HG02970 (cell line): ENCODE measurements around the gene TIMP2.
"Not testable (repeated sequence)": the region's sequence is repeated elsewhere in the genome, so short reads cannot be mapped to it uniquely, and the experiment has no call there.

Experiments
- ATAC-seq: cut with Tn5 transposase; IDR thresholded peaks from one replicate; pipeline ENCODE4 v1.9.1; 2021; ENCODE audit warnings: mild to moderate bottlenecking, moderate library complexity, moderate number of reproducible peaks; ENCODE audit not compliant: unreplicated experiment, low FRiP score

TIMP2 gene, protein sequence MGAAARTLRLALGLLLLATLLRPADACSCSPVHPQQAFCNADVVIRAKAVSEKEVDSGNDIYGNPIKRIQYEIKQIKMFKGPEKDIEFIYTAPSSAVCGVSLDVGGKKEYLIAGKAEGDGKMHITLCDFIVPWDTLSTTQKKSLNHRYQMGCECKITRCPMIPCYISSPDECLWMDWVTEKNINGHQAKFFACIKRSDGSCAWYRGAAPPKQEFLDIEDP

DNA sequence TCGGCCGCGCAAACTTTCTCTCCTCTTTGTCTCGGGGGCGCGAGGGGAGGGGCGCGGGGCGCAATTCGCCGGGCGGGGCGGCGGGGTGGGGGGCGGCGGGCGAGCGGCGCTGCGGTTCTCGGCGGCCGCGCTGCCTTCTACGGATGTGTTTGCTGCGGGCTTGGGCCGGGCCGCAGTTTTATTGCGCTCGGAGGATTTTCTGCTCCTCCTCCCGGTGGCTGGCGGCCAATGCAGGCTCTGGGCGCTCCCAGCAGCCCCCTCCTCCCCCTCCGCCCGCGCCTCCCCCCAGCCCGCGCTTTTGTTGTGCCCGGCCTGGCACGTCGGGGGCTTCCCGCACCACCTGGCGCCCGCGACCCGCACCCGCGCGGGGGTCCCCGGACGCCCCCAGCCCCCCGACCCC lies at the start of gene TIMP2:
TIMP2 (minus strand) TSS at position 154 of the 400 bp plus-strand sequence. CDS start 299 bp downstream, outside the sequence.
- ATAC-seq, result no peak

DNA sequence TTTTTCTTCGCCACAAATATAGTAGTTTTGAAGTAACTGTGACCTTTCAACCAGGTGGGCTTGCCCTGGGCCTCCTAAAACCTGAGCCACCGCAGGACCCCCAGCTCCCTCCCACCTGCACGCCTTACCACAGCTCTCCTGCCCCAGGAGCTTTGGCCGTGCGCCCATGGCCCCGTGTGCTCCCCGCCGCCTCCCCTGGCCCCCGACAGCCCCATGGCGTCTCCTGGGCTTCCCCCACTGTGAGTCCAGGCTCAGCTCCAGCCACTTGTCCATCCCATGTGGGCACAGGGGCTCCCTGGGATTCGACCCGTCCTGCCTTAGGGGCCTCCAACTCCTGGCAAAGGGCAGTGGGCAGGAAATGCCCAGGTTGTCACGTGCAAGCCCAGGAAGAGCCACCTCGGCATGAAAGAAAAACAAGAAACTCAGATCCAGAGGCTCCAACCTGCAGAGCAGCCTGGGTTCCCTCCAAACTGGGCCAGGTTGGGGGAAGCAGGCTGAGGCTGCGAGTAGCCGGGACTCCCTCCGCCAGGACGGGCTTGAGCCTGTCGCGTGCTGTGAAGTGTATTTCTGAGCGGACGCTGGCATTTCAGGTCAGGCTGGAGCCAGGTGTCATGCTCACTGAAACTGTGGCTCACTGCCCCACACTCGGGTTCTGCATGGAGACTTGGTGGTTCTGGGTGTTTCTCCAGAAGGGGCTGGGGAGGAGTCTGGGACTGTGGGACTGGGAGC lies 48.8 kb upstream of the TIMP2 start:
- no peak for ATAC-seq

DNA sequence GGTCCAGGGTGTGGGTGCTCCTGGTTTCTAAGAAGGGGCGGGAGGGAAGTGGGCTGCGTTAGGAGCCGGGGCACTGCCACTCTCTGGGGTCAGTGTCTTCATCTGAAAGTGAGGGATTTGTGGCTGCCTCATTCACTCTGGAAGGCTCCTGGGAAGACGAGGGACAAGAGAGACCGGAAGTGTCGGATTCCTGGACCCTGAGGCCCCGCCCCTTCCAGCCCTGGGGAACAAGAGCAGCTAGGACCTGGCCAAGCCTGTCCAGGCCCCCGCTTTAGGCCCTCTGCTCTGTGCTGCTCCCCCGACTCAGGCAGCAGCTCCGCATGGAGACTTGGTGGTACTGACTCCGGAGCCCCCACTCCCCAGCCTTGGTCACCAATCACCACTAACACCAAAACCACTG lies 48.0 kb upstream of the TIMP2 start:
- no peak for ATAC-seq

DNA sequence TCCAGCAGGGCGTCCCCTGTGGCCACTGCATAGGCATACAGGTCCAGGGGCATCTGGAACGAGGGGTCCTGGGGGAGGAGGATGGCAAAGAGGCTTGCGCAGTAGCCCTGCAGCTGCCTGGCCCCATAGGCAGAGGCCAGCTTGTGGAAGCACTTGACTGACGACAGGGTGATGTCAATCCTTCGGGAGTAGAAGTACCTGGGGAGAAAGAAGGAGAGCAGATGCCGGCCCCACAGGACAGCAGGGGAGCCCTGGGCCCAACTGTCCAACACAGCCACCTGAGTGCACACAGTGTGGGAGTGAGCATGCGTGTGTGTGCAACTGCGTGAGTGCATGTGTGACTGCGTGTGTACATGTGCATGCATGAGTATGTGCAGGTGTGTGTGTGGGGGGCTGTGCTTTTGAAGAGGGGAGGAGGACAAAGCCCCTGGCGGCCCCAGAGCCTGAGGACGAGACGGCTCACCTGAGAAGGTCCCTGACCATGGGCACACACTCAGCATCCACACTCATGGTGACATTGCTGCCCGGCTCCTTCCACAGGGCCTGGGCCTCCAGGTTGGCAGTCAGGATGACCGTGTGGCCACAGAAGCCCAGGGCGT lies 47.4 kb upstream of the TIMP2 start:
- no peak for ATAC-seq

DNA sequence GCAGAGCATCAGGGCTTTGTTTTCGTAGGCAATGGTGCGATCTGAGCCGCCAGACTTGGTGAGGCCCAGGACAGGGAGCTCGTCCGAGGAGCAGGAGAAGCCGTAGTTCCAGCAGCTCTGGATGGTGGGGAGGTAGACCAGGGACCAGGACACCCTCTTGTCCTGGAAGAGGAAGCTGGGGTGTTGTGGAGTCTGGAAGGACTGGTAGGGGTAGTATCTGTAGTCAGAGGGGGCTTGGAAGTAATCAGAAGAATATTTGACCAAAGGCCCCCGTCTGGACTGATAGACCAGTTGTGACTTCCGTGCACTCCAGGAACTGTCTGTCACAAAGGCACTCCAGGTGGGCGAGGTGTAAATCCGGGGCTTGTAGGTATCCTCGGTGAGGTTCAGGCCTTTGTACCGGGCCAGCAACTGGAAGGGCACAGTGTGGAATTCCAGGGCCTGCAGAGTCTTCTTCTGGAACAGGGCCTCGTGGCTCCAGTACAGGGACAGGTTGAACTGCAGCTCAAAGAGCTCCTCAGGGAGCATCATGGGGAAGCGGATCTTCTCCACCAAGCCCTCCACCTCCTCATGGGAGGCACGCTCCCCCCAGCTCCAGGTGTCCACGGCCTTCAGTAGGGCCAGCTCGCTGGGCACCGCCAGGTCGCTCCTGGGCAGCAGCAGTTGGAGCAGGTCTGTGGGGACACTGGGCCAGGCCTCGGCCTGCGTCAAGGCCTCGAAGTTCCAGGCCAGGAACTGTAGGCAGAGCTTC lies 46.7 kb upstream of the TIMP2 start:
- ATAC-seq, result no peak

DNA sequence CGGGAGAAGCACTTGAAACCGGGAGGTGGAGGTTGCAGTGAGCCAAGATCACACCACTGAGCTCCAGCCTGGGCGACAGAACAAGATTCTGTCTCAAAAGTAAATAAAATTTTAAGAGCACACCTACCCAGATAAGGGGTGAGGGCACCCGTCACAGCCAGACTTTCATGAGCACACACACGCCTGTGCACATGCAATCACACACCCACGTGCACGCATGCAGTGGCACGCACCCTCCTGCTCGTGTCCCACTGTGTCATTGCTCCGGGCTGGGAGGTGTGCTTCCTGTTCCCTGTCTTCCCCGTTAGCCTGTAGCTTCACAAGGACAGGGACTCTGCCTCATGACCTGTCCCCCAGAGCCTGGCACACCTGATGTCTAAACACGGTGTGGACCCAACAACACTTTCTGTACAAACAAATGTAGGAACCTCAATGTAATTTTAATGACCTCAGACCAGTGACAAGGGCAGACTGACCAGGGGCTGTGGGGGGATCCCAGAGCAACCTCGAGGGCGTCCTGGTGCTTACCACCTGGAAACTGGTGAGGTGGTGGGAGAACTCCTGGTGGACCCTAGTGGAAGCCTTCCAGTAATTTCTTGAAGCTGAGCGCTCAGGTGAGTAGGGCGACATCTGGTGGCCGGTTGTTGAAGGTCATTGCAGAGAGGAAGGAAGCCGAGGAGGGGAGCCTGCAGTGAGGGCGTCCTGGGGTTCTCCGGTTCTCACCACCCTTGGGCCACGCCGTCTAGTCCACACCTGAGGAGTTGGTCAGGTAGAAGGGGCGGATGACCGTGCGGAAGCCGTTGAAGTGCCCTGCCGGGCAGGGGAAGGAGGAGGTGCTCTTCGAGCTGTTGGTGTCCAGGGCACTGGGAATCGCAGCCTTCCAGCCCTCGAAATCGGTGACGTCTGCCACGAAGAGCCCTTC lies 45.9 kb upstream of the TIMP2 start:
- ATAC-seq, result no peak

DNA sequence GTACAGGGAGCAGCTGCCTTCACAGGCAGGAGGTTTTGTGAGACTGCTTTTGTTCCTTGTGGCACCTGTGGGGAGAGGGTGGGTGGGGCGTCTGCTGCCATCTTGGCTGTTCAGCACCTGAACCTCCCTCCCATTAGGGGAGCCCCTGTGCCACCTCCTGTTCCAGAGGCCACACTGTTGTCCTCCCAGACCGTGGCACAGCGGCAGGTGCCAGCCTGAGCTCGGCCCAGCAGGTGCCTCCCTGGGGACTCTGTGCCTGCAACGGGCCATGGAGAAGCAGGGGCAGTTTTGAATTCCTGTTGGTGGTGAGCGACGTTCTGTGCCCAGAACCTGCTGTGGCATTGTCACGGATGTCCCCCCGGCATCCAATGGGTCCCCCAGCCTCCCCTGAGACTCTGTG lies 44.7 kb upstream of the TIMP2 start:
- ATAC-seq, result no peak

DNA sequence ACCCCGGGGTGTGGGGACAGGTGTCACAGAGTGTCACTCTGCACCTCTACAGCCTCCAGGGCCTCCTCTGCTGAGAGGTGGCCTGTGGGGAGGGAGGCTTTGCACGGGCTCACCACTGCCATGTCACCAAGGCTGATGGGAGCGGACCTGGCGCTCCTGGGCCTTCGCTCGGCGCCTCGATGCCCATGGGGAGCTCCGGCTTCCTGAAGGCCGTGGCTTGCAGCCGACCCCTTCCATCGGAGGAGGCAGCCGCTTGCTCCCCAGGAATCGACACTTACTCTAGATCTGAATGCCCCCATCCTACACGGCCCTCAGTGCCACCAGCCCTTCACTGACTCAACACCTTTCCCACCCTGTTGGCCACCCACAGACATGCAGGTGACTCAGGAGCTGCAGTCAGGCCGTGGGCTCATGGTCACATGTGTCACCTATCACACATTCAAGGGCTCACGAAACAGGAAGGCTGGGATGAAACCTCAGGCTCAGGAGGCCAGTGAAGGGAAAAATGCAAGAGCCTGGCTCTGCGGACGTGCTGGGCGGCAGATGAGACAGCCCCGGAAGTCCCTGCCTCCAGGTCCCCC lies 42.7 kb upstream of the TIMP2 start:
- no peak for ATAC-seq

DNA sequence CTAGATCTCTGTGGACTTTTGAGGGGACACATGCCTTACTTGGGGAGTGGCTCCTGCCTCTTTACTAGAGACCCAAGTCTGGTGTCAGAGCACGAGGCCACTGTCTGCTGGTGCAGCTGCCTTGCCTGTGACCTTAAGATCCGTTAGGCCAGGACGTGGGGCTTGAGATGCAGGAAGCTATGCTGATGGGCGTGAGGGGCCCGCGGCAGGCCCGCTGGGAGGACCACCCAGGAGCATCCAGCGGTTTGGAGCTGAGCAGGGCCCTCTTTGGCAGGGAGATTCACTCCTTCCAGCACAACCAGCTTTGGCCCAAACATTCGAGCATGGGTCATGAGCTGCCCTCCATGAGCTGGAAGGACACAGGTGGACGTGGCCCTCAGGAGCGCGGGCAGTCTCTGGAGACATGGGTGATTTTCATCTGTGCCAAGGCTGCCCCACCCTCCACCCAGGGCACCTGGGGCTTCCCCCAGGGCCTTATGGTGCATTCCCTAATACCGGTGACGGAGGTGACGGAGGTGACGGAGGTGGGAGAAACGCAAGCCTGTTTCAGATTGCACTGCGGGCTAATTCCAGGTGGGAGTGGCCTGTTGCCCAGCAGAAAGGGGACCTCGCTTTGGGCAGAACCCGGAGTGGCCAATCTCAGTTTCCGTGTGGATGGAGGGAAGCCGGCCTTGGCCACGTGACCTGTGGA lies 41.9 kb upstream of the TIMP2 start:
- no peak for ATAC-seq

DNA sequence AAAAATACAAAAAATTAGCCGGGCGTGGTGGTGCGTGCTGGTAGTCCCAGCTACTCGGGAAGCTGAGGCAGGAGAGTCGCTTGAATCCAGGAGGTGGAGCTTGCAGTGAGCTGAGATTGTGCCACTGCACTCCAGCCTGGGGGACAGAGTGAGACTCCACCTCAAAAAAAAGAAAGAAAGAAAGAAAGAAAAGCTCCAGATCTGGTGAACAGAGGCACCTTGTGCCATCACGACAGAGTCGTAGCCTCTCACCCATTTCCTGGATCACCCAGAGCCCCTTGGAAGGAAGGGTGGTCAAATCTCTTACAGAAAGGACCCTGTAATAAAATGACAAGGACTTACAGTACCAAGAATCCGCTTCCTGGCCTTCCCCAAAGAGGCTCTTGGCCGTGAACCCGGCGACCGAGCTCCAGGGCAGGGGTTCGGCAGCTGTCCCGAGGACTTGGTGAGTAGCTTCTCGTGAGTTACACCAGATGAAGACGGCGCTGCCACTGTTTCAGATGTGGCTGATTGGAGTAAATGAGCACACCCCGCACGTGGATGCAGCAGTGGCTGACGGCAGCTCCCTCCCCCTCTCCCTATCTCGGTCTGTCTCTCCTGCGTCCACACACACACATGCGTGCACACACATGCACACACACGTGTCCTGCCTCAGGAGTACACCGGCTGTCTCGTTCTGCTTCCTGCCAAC lies 41.1 kb upstream of the TIMP2 start:
- no peak for ATAC-seq

DNA sequence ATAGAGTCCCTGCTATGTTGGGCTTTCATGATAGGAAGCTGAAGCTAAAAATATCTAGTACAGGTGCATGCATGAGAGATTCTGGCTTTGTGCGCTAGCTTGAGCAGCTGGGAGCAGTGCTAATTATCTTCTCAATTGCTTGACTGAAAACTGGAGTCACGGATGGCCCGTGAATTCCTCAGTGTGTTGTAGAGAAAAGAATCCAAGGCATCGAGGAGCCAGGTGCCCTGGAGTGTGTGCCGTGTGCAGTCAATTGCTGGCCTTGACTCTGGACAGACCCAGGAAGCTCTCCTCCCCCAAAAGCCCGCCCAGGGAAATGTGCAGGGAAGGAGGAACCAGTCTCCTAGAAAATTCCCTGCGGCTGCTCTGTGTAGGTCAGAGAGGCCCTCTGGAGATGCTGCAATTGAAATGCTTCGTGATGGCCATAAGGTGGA lies 40.3 kb upstream of the TIMP2 start:
- ATAC-seq, result no peak

DNA sequence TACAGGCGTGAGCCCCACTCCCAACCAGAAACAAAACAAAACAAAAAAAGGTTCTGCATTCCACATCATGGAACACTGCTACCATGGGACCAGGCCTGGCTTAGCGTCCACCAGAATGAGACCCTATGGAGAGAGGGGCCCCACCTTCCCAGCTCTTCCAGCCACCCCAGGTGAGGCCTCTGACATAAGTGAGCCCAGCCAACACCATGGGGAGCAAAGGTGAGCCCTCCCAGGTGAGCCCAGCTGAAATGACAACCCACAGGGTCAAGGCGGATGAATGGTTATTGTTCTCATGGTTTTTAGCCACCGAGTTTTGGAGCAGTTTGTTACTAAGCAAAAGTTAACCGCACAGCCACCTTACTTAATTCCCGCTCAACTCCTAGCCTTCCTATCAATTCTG lies 38.2 kb upstream of the TIMP2 start:
- no peak for ATAC-seq

DNA sequence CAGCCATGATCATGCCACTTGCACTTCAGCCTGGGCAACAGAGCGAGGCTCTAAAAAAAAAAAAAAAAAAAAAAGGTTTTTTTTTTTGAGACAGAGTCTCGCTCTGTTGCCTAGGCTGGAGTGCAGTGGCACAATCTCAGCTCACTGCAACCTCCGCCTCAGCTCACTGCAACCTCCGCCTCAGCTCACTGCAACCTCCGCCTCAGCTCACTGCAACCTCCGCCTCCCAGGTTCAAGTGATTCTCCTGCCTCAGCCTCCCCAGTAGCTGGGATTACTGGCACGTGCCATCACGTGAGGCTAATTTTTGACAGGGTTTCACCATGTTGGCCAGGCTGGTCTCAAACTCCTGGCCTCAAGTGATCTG lies 37.8 kb upstream of the TIMP2 start:
- not testable (repeated sequence) for ATAC-seq

DNA sequence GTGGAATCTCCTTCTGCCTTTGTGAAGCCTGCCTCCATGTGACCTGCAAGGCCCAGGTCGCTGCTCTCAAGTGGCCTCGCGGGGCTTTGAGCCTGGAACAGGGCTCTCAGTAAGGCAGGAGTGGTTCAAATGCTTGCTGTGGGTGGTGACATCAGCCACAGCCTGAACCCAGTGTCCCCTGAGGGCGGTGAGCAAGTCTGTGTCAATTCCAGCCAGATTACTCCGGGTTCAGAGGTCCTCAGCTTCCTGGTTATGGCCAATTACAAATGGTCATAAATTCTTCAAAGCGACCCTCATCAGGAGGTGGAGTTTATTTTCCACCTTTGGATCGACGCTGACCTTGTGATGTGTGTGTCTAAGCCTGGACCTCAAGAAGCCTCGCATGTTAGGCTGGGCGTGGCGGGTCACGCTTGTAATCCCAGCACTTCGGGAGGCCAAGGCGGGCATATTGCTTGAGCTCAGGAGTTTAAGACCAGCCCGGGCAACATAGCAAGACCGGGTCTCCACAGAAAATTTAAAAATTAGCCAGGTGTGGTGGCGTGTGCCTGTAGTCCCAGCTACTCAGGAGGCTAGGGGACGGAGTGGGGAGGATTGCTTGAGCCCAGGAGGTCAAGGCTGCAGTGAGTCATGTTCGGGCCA lies 37.3 kb upstream of the TIMP2 start:
- ATAC-seq, result no peak

DNA sequence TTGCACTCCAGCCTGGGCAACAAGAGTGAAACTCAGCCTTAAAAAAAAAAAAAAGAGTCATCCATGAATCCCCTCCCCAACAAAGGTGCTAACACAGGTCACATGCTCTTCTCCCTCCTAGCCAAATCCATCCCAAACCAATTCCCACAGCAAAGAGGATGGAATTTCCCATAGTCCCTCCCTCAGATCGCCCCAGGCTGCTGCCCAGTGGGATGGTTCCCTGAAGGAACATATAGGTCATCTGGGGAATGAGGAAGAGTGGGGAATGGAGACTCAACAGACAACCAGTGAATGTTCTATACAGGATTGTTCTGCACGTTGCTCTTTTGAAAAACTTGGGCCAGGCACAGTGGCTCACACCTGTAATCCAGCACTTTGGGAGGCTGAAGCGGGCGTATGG lies 36.4 kb upstream of the TIMP2 start:
- ATAC-seq, result no peak

DNA sequence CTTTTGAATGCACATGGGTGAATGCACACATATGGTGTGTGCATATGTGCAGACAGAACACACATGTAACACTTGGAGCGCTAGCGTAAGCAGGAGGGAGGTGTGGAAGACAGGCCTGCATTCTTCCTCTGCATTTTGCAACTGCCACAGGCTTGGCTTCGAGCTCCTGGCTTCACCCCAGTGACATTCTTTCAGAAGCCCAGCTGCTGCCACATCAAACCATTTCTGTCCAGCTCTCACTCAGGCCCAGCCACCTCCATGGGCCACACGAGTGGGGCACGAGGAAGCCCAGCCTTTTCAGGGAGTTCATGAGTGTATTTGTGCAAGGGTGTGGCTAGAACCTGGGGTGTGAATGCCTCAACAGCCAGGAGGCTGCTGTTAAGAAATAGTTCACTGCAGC lies 35.7 kb upstream of the TIMP2 start:
- no peak for ATAC-seq

DNA sequence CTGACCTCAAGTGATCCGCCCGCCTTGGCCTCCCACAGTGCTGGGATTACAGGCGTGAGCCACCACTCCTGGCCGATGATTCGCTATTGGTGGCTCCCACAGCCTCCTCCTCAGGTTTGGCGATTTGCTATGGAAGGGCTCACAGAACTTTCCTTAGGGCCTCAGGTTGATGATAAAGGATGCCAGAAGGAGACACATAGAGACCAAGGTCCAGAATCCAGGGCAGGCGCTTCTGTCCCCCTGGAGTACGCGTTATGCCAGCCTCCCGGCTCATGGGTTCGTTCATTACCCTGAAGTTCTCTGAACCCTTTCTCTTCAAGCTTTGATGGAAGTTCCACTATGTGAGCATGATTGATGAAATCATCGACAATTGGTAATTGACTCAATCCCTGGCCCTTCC lies 34.6 kb upstream of the TIMP2 start:
- ATAC-seq, result no peak

DNA sequence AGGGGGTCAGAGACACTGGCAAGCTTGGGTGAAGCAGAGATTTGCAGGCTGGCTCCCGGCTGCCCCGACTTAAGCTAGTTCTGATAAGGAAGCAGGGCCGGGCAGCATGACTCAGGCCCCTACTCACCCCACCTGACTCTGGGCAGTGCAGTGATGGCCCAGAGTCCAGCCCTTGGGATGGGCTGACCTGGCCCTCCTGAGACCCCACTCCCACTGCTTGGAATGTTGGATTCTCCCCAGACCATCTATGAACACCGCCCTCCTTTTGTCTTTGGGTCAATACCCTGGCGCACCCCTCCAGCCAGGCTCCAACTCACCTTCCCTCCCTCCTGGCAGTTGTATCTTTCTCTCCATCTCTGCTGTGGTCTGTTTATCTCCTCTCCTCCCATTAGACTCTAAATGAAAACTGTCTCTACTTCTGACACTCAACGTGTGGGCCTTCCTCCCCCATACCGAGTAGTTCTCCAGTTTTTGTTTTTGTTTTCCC lies 33.5 kb upstream of the TIMP2 start:
- ATAC-seq, result no peak
